T-cell (primary cell): Measurements from ENCODE around the gene SGCA. TPM values are rescaled to one million over a fixed set of nuclear protein-coding genes. Genes with fewer than 3 reads are reported as not detected.

ENCODE experiments used
- ATAC-seq, 4 experiments: fragments of 200-7000 bp in 3 of 4; fragments of 150-1000 bp in 1 of 4; cut with Tn5 transposase; replicated peaks in 1 of 4; 1 replicate in 3 of 4; 2 replicates in 1 of 4; pipeline ENCODE4 v1.10.0; 2021; ENCODE audit warnings: moderate library complexity in 3 of 4, mild to moderate bottlenecking in 2 of 4, moderate number of reproducible peaks in 1 of 4
- CTCF ChIA-PET, 2 donors: fragments of 300-600 bp; sonication (Branson Sonifier 250); formaldehyde crosslinking; loops; one replicate each; lab custom pipeline; 2022; ENCODE audit warnings: antibody characterized with exemption in 2 of 2; lab: Charles Lee
- POLR2A ChIA-PET, 2 donors: fragments of 300-600 bp; sonication (Branson Sonifier 250); formaldehyde crosslinking; loops; one replicate each; lab custom pipeline; 2022; ENCODE audit warnings: antibody characterized with exemption in 2 of 2; lab: Charles Lee
- DNase-seq, 35 experiments: peaks; one replicate each; pipeline versions ENCODE4 v3.0.0 to v3.0.0-alpha.2; 2013 to 2023
- H3K27ac ChIP-seq: one replicate; pipeline ENCODE4 v1.5.1; 2013; ENCODE audit warnings: low read length
- H3K27me3 ChIP-seq, 2 experiments: replicated peaks in 1 of 2; 1 replicate in 1 of 2; 2 replicates in 1 of 2; pipeline versions ENCODE4 v1.6.1 to v1.7.0; 2013; ENCODE audit warnings: low read length in 1 of 2, mixed read lengths in 1 of 2; ENCODE audit not compliant: control insufficient read depth in 2 of 2, insufficient read depth in 2 of 2; ENCODE audit errors: extremely low read depth in 1 of 2
- H3K36me3 ChIP-seq, 2 donors: 1 replicate in 1 of 2; 2 replicates in 1 of 2; pipeline versions ENCODE4 v1.6.1 to v1.7.0; 2013; ENCODE audit warnings: low read length in 1 of 2; ENCODE audit not compliant: control insufficient read depth in 2 of 2, insufficient read depth in 1 of 2; ENCODE audit errors: extremely low read depth in 1 of 2
- H3K4me1 ChIP-seq, 2 experiments: 1 replicate in 1 of 2; 2 replicates in 1 of 2; pipeline versions ENCODE4 v1.6.1 to v1.7.0; 2013; ENCODE audit warnings: low read length in 2 of 2, mixed read lengths in 1 of 2; ENCODE audit not compliant: insufficient read depth in 2 of 2, control insufficient read depth in 1 of 2; ENCODE audit errors: extremely low read depth in 1 of 2
- H3K4me3 ChIP-seq, 2 donors: 1 replicate in 1 of 2; 2 replicates in 1 of 2; pipeline versions ENCODE4 v1.5.1 to v1.7.0; 2013; ENCODE audit warnings: mild to moderate bottlenecking in 2 of 2, low read length in 1 of 2, moderate library complexity in 1 of 2; ENCODE audit not compliant: control insufficient read depth in 1 of 2; ENCODE audit errors: extremely low read depth in 1 of 2
- H3K9me3 ChIP-seq: 2 replicates; pipeline ENCODE4 v1.7.0; 2013
- H3K27ac Mint-ChIP-seq, 2 donors: one replicate each; pipeline ENCODE4 v1.8.0; 2020 to 2021; ENCODE audit warnings: mild to moderate bottlenecking in 2 of 2, mixed read lengths in 2 of 2
- H3K27me3 Mint-ChIP-seq, 2 donors: one replicate each; pipeline ENCODE4 v1.8.0; 2021 to 2022; ENCODE audit warnings: mixed read lengths in 2 of 2
- H3K36me3 Mint-ChIP-seq: one replicate; pipeline ENCODE4 v1.8.0; 2021; ENCODE audit warnings: mixed read lengths
- H3K4me1 Mint-ChIP-seq, 3 donors: one replicate each; pipeline ENCODE4 v1.8.0; 2020 to 2022; ENCODE audit warnings: mixed read lengths in 3 of 3, mild to moderate bottlenecking in 1 of 3
- H3K4me3 Mint-ChIP-seq, 3 donors: one replicate each; pipeline ENCODE4 v1.8.0; 2020 to 2022; ENCODE audit warnings: mild to moderate bottlenecking in 3 of 3, mixed read lengths in 3 of 3, moderate library complexity in 3 of 3
- H3K9me3 Mint-ChIP-seq, 3 donors: one replicate each; pipeline ENCODE4 v1.8.0; 2020 to 2022; ENCODE audit warnings: mixed read lengths in 3 of 3
- WGBS: methylation state at CpG from one replicate; pipeline ENCODE4 v1.1.5; 2013; ENCODE audit warnings: missing lambda C conversion rate; ENCODE audit not compliant: insufficient coverage; 5-methylcytosine and 5-hydroxymethylcytosine counted together
- total RNA-seq, 35 experiments: library from RNA in 6 of 35; stranded (reverse) in 6 of 35; fragments of 120-200 nt in 1 of 35; gene quantifications; one replicate each; pipeline versions ENCODE4 v1.2.1 to v1.2.4 and lab custom pipeline; 2013 to 2026

SGCA gene
- total RNA-seq, 5 donors from 2014 or later (not counting 1 experiment from before 2014, with no cell fraction given) = 0.33 TPM; not detected in 4

GRCh38 chr17:50177476-50177875 is 11.7 kb downstream of the SGCA start:
- Mint-ChIP-seq H3K4me1 (peaks cover 9 to 16% (median 11%) of the 10 kb centered on the region in 3 donors), H3K27me3 (no peaks in the 10 kb centered on the region), H3K27ac (no peak overlapping the region), H3K4me3 (no peak overlapping the region), H3K36me3 (no peaks in the 10 kb centered on the region), H3K9me3 (no peaks in the 10 kb centered on the region)
- ATAC-seq = no peak
- whole genome bisulfite sequencing = 94% methylated on average over 4 of the region's 10 CpGs
- H3K27me3 ChIP-seq = peaks cover 0 to 17% of the 10 kb centered on the region in 2 experiments
- DNase-seq = no peak
- CTCF ChIA-PET = interaction anchor here in 1 of 2 donors (0.5 to 1.1 kb wide), 2 partner anchors 38 to 139 kb away, joined by 3 read pairs; no protein-coding TSS in a partner anchor
- no peak overlapping the region for H3K4me3 ChIP-seq
- POLR2A ChIA-PET = no interaction called here
- H3K27ac ChIP-seq = no peak overlapping the region
- no peaks in the 10 kb centered on the region for H3K36me3 ChIP-seq
- no peaks in the 10 kb centered on the region for H3K9me3 ChIP-seq
- H3K4me1 ChIP-seq = peaks cover 0 to 9% of the 10 kb centered on the region in 2 experiments

- Mint-ChIP-seq H3K4me1 (peaks cover 9 to 23% (median 16%) of the 10 kb centered on the region in 3 donors), H3K9me3 (no peaks in the 10 kb centered on the region), H3K27me3 (no peaks in the 10 kb centered on the region), H3K36me3 (no peaks in the 10 kb centered on the region), H3K4me3 (peak overlapping the region; percentile 34 to 58 (median 53)), H3K27ac (no peak overlapping the region)
- H3K4me1 ChIP-seq = peaks cover 0 to 9% of the 10 kb centered on the region in 2 experiments
- ChIA-PET CTCF (interaction anchor here in 1 of 2 donors (0.5 to 1.1 kb wide), 2 partner anchors 37 to 138 kb away, joined by 3 read pairs; no protein-coding TSS in a partner anchor), POLR2A (no interaction called here)
- DNase-seq (peak in 24 of 35 experiments; percentile 13 to 61 (median 28)), ATAC-seq (peak; percentile 78 to 88 (median 85))
- H3K9me3 ChIP-seq = no peaks in the 10 kb centered on the region
- peaks cover 0 to 18% of the 10 kb centered on the region in 2 experiments for H3K27me3 ChIP-seq
- WGBS = 45% methylated on average over 20 of the region's 22 CpGs
- H3K36me3 ChIP-seq = no peaks in the 10 kb centered on the region
- no peak overlapping the region for H3K27ac ChIP-seq
- no peak overlapping the region for H3K4me3 ChIP-seq
Observed at GRCh38 chr17:50177983-50178834, 12.4 kb downstream of the SGCA start.

- no peaks in the 10 kb centered on the region for H3K36me3 ChIP-seq
- H3K9me3 ChIP-seq = no peaks in the 10 kb centered on the region
- H3K27ac ChIP-seq = no peak overlapping the region
- POLR2A ChIA-PET = no interaction called here
- Mint-ChIP-seq H3K36me3 (no peaks in the 10 kb centered on the region), H3K27ac (no peak overlapping the region), H3K4me1 (peaks cover 18 to 33% (median 31%) of the 10 kb centered on the region in 3 donors), H3K4me3 (no peak overlapping the region), H3K9me3 (no peaks in the 10 kb centered on the region), H3K27me3 (no peaks in the 10 kb centered on the region)
- H3K27me3 ChIP-seq = peaks cover 0 to 18% of the 10 kb centered on the region in 2 experiments
- H3K4me1 ChIP-seq = peaks cover 2 to 21% of the 10 kb centered on the region in 2 experiments
- WGBS = 87% methylated on average over 3 of the region's 4 CpGs
- DNase-seq = no peak
- CTCF ChIA-PET = interaction anchor here in 1 of 2 donors (0.6 kb wide), 1 partner anchor 204 kb away, joined by 4 read pairs; no protein-coding TSS in a partner anchor
- no peak overlapping the region for H3K4me3 ChIP-seq
- ATAC-seq = no peak
Observed at GRCh38 chr17:50180111-50180510, 14.3 kb downstream of the SGCA start.

- no peak overlapping the region for H3K27ac Mint-ChIP-seq
- Histone ChIP-seq H3K4me3 (no peak overlapping the region), H3K9me3 (no peaks in the 10 kb centered on the region), H3K27me3 (peaks cover 0 to 13% of the 10 kb centered on the region in 2 experiments), H3K4me1 (peaks cover 2 to 21% of the 10 kb centered on the region in 2 experiments), H3K27ac (no peak overlapping the region), H3K36me3 (no peaks in the 10 kb centered on the region)
- WGBS = 90% methylated on average over 6 of the region's 12 CpGs
- no peaks in the 10 kb centered on the region for H3K9me3 Mint-ChIP-seq
- POLR2A ChIA-PET = no interaction called here
- no peak for DNase-seq
- CTCF ChIA-PET = interaction anchor here in 1 of 2 donors (0.6 kb wide), 1 partner anchor 205 kb away, joined by 4 read pairs; no protein-coding TSS in a partner anchor
- peaks cover 18 to 34% (median 33%) of the 10 kb centered on the region in 3 donors for H3K4me1 Mint-ChIP-seq
- no peak for ATAC-seq
- no peak overlapping the region for H3K4me3 Mint-ChIP-seq
- no peaks in the 10 kb centered on the region for H3K36me3 Mint-ChIP-seq
- no peaks in the 10 kb centered on the region for H3K27me3 Mint-ChIP-seq
Observed at GRCh38 chr17:50180620-50181019, 14.8 kb downstream of the SGCA start.

- H3K9me3 ChIP-seq = no peaks in the 10 kb centered on the region
- Mint-ChIP-seq H3K27me3 (no peaks in the 10 kb centered on the region), H3K4me1 (peaks cover 18 to 34% (median 33%) of the 10 kb centered on the region in 3 donors), H3K4me3 (no peak overlapping the region), H3K9me3 (no peaks in the 10 kb centered on the region), H3K27ac (no peak overlapping the region), H3K36me3 (no peaks in the 10 kb centered on the region)
- no peaks in the 10 kb centered on the region for H3K36me3 ChIP-seq
- no peak overlapping the region for H3K27ac ChIP-seq
- DNase-seq (no peak), ATAC-seq (no peak)
- no peak overlapping the region for H3K4me3 ChIP-seq
- H3K27me3 ChIP-seq = peaks cover 0 to 15% of the 10 kb centered on the region in 2 experiments
- peaks cover 2 to 23% of the 10 kb centered on the region in 2 experiments for H3K4me1 ChIP-seq
- CTCF ChIA-PET = no interaction called here
- POLR2A ChIA-PET = no interaction called here
- WGBS = 96% methylated on average over 3 of the region's 13 CpGs
Observed at GRCh38 chr17:50181144-50181543, 15.3 kb downstream of the SGCA start.
